BJ (cell line): ENCODE measurements around the gene KDM1B. TPM values are rescaled to one million over a fixed set of nuclear protein-coding genes. Genes with fewer than 3 reads are reported as not detected.
"Not testable (repeated sequence)": the region's sequence is repeated elsewhere in the genome, so short reads cannot be mapped to it uniquely, and the experiment has no call there.

ENCODE experiments used
- CTCF ChIA-PET: fragments of 350-600 bp; formaldehyde crosslinking; extraction: SDS; loops from one replicate; lab custom pipeline; 2021; ENCODE audit warnings: antibody characterized with exemption, inconsistent platforms; lab: Yijun Ruan, JAX
- POLR2A ChIA-PET: fragments of 300-600 bp; sonication (Branson Sonifier 250); formaldehyde crosslinking; extraction: SDS; loops from one replicate; lab custom pipeline; 2021; ENCODE audit warnings: antibody characterized with exemption; lab: Charles Lee
- DNase-seq: peaks from one replicate; pipeline ENCODE4 v3.0.0-alpha.2; 2011; ENCODE audit warnings: low read depth
- H3K27me3 ChIP-seq: 2 replicates; pipeline ENCODE4 v1.6.0; 2011; ENCODE audit warnings: low read length; ENCODE audit not compliant: control insufficient read depth, insufficient read depth
- H3K36me3 ChIP-seq: 2 replicates; pipeline ENCODE4 v1.5.1; 2011; ENCODE audit warnings: low read length; ENCODE audit not compliant: control insufficient read depth, insufficient read depth
- H3K4me3 ChIP-seq: 2 replicates; pipeline ENCODE4 v1.5.1; 2011; ENCODE audit warnings: low read depth, mild to moderate bottlenecking, control low read depth, low read length
- CTCF ChIP-seq: IDR thresholded peaks from 2 replicates; pipeline ENCODE4 v1.5.1; 2011; ENCODE audit warnings: low read depth, mild to moderate bottlenecking, control low read depth, inconsistent platforms, low read length, moderate library complexity; ENCODE audit not compliant: insufficient read depth
- polyA plus RNA-seq: library from polyadenylated mRNA; depleted of rRNA; stranded (reverse); fragments of >200 nt; gene quantifications from 2 replicates; pipeline ENCODE4 v1.2.3, GENCODE V29; 2011

The KDM1B gene
- polyA plus RNA-seq, 1 experiment, result 10.3 TPM

GRCh38 chr6:18171871-18172270 lies 16.6 kb downstream of the KDM1B start:
- ChIA-PET CTCF (no interaction called here), POLR2A (no interaction called here)
- Histone ChIP-seq H3K27me3 (no peaks in the 10 kb centered on the region), H3K36me3 (no peaks in the 10 kb centered on the region), H3K4me3 (no peak overlapping the region)
- DNase-seq, result no peak
- TF ChIP-seq CTCF, result no peak

- CTCF ChIA-PET, result interaction anchor here (0.6 kb wide), 2 partner anchors 34 to 933 kb away, joined by 3 read pairs; no protein-coding TSS in a partner anchor
- DNase-seq, H3K36me3 ChIP-seq, H3K4me3 ChIP-seq, POLR2A ChIA-PET, H3K27me3 ChIP-seq: not testable (repeated sequence)
These were observed 21.0 kb downstream of the KDM1B start for GRCh38 chr6:18176198-18176597.

- POLR2A ChIA-PET, result no interaction called here
- CTCF ChIA-PET, result no interaction called here
These were observed 22.2 kb downstream of the KDM1B start for GRCh38 chr6:18177286-18177965.

GRCh38 chr6:18178960-18179615 lies 23.9 kb downstream of the KDM1B start:
- Histone ChIP-seq H3K36me3 (no peaks in the 10 kb centered on the region), H3K27me3 (no peaks in the 10 kb centered on the region), H3K4me3 (no peak overlapping the region)
- CTCF ChIA-PET, result no interaction called here
- POLR2A ChIA-PET, result no interaction called here
- no peak for TF ChIP-seq CTCF
- DNase-seq, result no peak

More at GRCh38 chr6:18177286-18177965, 22.2 kb downstream of the KDM1B start:
- H3K36me3 ChIP-seq, result no peaks in the 10 kb centered on the region
- TF ChIP-seq CTCF, result no peak
- no peak for DNase-seq
- no peaks in the 10 kb centered on the region for H3K27me3 ChIP-seq
- H3K4me3 ChIP-seq, result no peak overlapping the region

GRCh38 chr6:18179770-18180356 lies 24.6 kb downstream of the KDM1B start:
- no peak for TF ChIP-seq CTCF

More at GRCh38 chr6:18179770-18180356, 24.6 kb downstream of the KDM1B start:
- no peak for DNase-seq
- H3K4me3 ChIP-seq, result no peak overlapping the region
- H3K36me3 ChIP-seq, result no peaks in the 10 kb centered on the region
- ChIA-PET CTCF (interaction anchor here (1.2 kb wide), 1 partner anchor 20 kb away, joined by 3 read pairs; no protein-coding TSS in a partner anchor), POLR2A (no interaction called here)
- H3K27me3 ChIP-seq, result no peaks in the 10 kb centered on the region
